Mesenchymal stem cell (in vitro differentiated cells and primary cell): ENCODE data around the gene LRRTM1.

Source experiments
- DNase-seq: peaks from one replicate; pipeline ENCODE4 v3.0.0-alpha.2; 2013
- H2AFZ ChIP-seq: one replicate; pipeline ENCODE4 v1.6.1; 2013; ENCODE audit warnings: low read depth, mild to moderate bottlenecking, control low read depth, inconsistent platforms, low read length, moderate library complexity
- H2AK5ac ChIP-seq: 2 replicates; pipeline ENCODE4 v1.6.1; 2013; ENCODE audit warnings: low read length, moderate library complexity, mild to moderate bottlenecking, inconsistent platforms; ENCODE audit not compliant: severe bottlenecking
- H2BK120ac ChIP-seq: one replicate; pipeline ENCODE4 v1.6.1; 2013; ENCODE audit warnings: low read depth, mild to moderate bottlenecking, inconsistent platforms, low read length, moderate library complexity
- H2BK12ac ChIP-seq, 2 experiments: one replicate each; pipeline ENCODE4 v1.6.1; 2013; ENCODE audit warnings: inconsistent platforms in 2 of 2, low read length in 2 of 2, mild to moderate bottlenecking in 2 of 2, moderate library complexity in 2 of 2, control low read depth in 1 of 2
- H2BK15ac ChIP-seq: one replicate; pipeline ENCODE4 v1.6.1; 2013; ENCODE audit warnings: mild to moderate bottlenecking, low read depth, inconsistent platforms; ENCODE audit not compliant: poor library complexity, severe bottlenecking
- H2BK5ac ChIP-seq: 2 replicates; pipeline ENCODE4 v1.6.1; 2013; ENCODE audit warnings: low read depth, mild to moderate bottlenecking, low read length, control low read depth, inconsistent platforms; ENCODE audit not compliant: poor library complexity, severe bottlenecking
- H3K14ac ChIP-seq, 2 experiments: one replicate each; pipeline ENCODE4 v1.6.1; 2013; ENCODE audit warnings: inconsistent platforms in 2 of 2, low read length in 2 of 2, control low read depth in 1 of 2, mild to moderate bottlenecking in 1 of 2, moderate library complexity in 1 of 2
- H3K18ac ChIP-seq, 2 experiments: one replicate each; pipeline ENCODE4 v1.6.1; 2013; ENCODE audit warnings: inconsistent platforms in 2 of 2, low read length in 2 of 2, control low read depth in 1 of 2, low read depth in 1 of 2, mild to moderate bottlenecking in 1 of 2
- H3K23ac ChIP-seq, 2 experiments: one replicate each; pipeline ENCODE4 v1.6.1; 2013; ENCODE audit warnings: inconsistent platforms in 2 of 2, low read length in 2 of 2, mild to moderate bottlenecking in 2 of 2, moderate library complexity in 2 of 2, control low read depth in 1 of 2
- H3K27ac ChIP-seq: 2 replicates; pipeline ENCODE4 v1.5.1; 2013; ENCODE audit warnings: mild to moderate bottlenecking, moderate library complexity, low read length, control low read depth, inconsistent platforms; ENCODE audit not compliant: poor library complexity, severe bottlenecking
- H3K27me3 ChIP-seq, 2 experiments: 2 replicates each; pipeline versions ENCODE4 v1.6.1 to v1.7.0; 2013; ENCODE audit warnings: low read length in 2 of 2, mild to moderate bottlenecking in 2 of 2, moderate library complexity in 2 of 2, control low read depth in 1 of 2, inconsistent platforms in 1 of 2; ENCODE audit not compliant: control insufficient read depth in 1 of 2, insufficient read depth in 1 of 2
- H3K36me3 ChIP-seq, 2 experiments: 2 replicates each; pipeline versions ENCODE4 v1.6.1 to v1.7.0; 2013; ENCODE audit warnings: low read length in 2 of 2, control low read depth in 1 of 2, inconsistent platforms in 1 of 2, low read depth in 1 of 2, mild to moderate bottlenecking in 1 of 2; ENCODE audit not compliant: insufficient read depth in 2 of 2, control insufficient read depth in 1 of 2
- H3K4ac ChIP-seq, 2 experiments: one replicate each; pipeline ENCODE4 v1.6.1; 2013; ENCODE audit warnings: inconsistent platforms in 2 of 2, low read length in 2 of 2, mild to moderate bottlenecking in 2 of 2, moderate library complexity in 2 of 2, control low read depth in 1 of 2, low read depth in 1 of 2
- H3K4me1 ChIP-seq: 2 replicates; pipeline ENCODE4 v1.6.1; 2013; ENCODE audit warnings: low read depth, low read length, control low read depth; ENCODE audit not compliant: control insufficient read depth, insufficient read depth
- H3K4me2 ChIP-seq: 2 replicates; pipeline ENCODE4 v1.6.1; 2013; ENCODE audit warnings: low read length, mild to moderate bottlenecking, inconsistent platforms; ENCODE audit not compliant: poor library complexity, severe bottlenecking
- H3K4me3 ChIP-seq, 2 experiments: 2 replicates each; pipeline versions ENCODE4 v1.5.1 to v1.7.0; 2013; ENCODE audit warnings: low read length in 2 of 2, mild to moderate bottlenecking in 2 of 2, control low read depth in 1 of 2, low read depth in 1 of 2; ENCODE audit not compliant: insufficient read depth in 1 of 2
- H3K79me1 ChIP-seq: replicated peaks from 2 replicates; pipeline ENCODE4 v1.6.1; 2013; ENCODE audit warnings: mild to moderate bottlenecking, control low read depth, low read length, inconsistent platforms; ENCODE audit not compliant: poor library complexity, severe bottlenecking
- H3K9ac ChIP-seq: 2 replicates; pipeline ENCODE4 v1.7.0; 2013; ENCODE audit warnings: mild to moderate bottlenecking, low read length, moderate library complexity
- H3K9me3 ChIP-seq: 2 replicates; pipeline ENCODE4 v1.7.0; 2013; ENCODE audit warnings: mild to moderate bottlenecking, low read length; ENCODE audit not compliant: control insufficient read depth
- H4K8ac ChIP-seq: one replicate; pipeline ENCODE4 v1.6.1; 2013; ENCODE audit warnings: inconsistent platforms, mild to moderate bottlenecking, low read length, moderate library complexity
- H4K91ac ChIP-seq: one replicate; pipeline ENCODE4 v1.6.1; 2013; ENCODE audit warnings: mild to moderate bottlenecking, low read length, inconsistent platforms
- WGBS: methylation state at CpG from one replicate; pipeline ENCODE4 v1.1.7; 2013; ENCODE audit warnings: mixed read lengths; 5-methylcytosine and 5-hydroxymethylcytosine counted together

The LRRTM1 gene

GRCh38 chr2:80322311-80322920, 17.9 kb upstream of the LRRTM1 start:
- Histone ChIP-seq H3K9ac (peak overlapping the region; percentile 33), H3K4me3 (peak overlapping the region in 1 of 2 experiments; percentile 45), H3K14ac (peak overlapping the region in 1 of 2 experiments; percentile 71), H3K23ac (no peak overlapping the region), H3K9me3 (no peaks in the 10 kb centered on the region), H3K79me1 (no peaks in the 10 kb centered on the region), H2BK5ac (no peak overlapping the region), H3K27ac (no peak overlapping the region), H3K4ac (no peak overlapping the region), H2AK5ac (no peak overlapping the region), H3K27me3 (peaks cover 0 to 37% of the 10 kb centered on the region in 2 experiments), H2BK12ac (no peak overlapping the region), H3K18ac (peak overlapping the region in 1 of 2 experiments; percentile 34), H4K8ac (no peak overlapping the region), H2AFZ (no peak overlapping the region), H4K91ac (no peak overlapping the region), H3K36me3 (no peaks in the 10 kb centered on the region), H3K4me1 (no peaks in the 10 kb centered on the region), H2BK15ac (no peak overlapping the region), H2BK120ac (no peak overlapping the region), H3K4me2 (no peak overlapping the region)
- no peak for DNase-seq
- 94% methylated on average over 39 of the region's 42 CpGs for WGBS

DNA sequence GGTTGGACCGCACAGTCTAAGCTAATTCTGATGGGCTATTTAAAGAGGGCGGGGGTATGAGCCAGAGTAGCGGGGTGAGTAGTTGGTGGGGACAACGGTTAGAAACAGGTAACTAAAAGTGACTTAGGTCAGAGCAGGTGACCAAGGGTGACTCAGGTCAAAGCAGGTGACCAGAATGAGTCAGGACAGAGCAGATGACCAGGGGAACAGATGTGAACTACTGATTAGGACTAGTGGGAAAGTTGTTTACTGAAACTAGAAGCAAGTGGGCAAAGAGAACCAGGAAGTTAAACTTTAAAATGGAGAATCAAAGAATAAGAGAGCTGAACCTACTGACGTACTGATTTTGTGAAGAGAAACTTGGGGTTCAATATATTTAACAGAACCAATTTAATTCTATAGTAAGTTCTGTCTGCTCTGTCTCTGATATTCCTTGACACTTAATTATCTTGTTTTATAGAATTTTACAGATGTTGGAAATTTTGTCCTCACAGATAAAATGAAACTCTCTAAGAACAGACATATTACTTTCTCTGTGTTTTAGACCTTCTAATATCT, 7.8 kb upstream of the LRRTM1 start:
- Histone ChIP-seq H3K36me3 (no peaks in the 10 kb centered on the region), H3K23ac (no peak overlapping the region), H3K4me2 (no peak overlapping the region), H3K79me1 (no peaks in the 10 kb centered on the region), H3K4ac (no peak overlapping the region), H3K27me3 (peaks cover 0 to 28% of the 10 kb centered on the region in 2 experiments), H2AFZ (no peak overlapping the region), H2AK5ac (no peak overlapping the region), H3K4me1 (no peaks in the 10 kb centered on the region), H3K9ac (no peak overlapping the region), H2BK12ac (peak overlapping the region in 1 of 2 experiments; percentile 18), H3K9me3 (no peaks in the 10 kb centered on the region), H3K14ac (no peak overlapping the region), H3K4me3 (no peak overlapping the region), H4K91ac (no peak overlapping the region), H2BK120ac (no peak overlapping the region), H3K18ac (no peak overlapping the region), H4K8ac (no peak overlapping the region), H3K27ac (no peak overlapping the region), H2BK5ac (no peak overlapping the region), H2BK15ac (no peak overlapping the region)
- 88% methylated on average over 4 of the region's 5 CpGs for WGBS
- DNase-seq: no peak

DNA sequence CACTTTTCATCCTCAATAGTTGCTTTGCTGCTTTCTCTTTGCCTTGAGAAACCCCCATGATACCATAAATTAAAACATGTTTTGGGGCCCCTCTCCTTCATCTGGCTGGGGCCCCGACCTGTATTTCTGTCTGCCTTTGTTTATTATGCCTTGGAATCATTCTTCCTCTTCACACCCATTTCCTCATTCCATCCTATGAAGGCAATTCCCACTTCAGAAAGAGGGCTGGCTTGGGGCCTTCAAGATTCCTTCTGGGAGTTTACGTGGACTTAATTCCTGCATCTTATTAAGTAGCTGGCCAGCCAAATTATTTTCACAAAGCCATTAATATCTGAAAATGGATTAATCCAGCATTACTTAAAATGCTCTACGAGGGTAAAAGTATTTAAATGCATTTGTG, 6.8 kb upstream of the LRRTM1 start:
- no peak overlapping the region for H2AFZ ChIP-seq
- peak; percentile 20 for DNase-seq
- no peak overlapping the region for H3K27ac ChIP-seq
- no peak overlapping the region for H2BK12ac ChIP-seq
- no peak overlapping the region for H3K9ac ChIP-seq
- H3K4me2 ChIP-seq: no peak overlapping the region
- H3K18ac ChIP-seq: no peak overlapping the region
- H3K4me1 ChIP-seq: no peaks in the 10 kb centered on the region
- H3K23ac ChIP-seq: no peak overlapping the region
- no peaks in the 10 kb centered on the region for H3K79me1 ChIP-seq
- peaks cover 0 to 22% of the 10 kb centered on the region in 2 experiments for H3K27me3 ChIP-seq
- no peak overlapping the region for H2AK5ac ChIP-seq
- H4K91ac ChIP-seq: no peak overlapping the region
- no peak overlapping the region for H2BK120ac ChIP-seq
- no peak overlapping the region for H3K4me3 ChIP-seq
- H2BK15ac ChIP-seq: no peak overlapping the region
- H3K14ac ChIP-seq: no peak overlapping the region
- no peaks in the 10 kb centered on the region for H3K9me3 ChIP-seq
- no peaks in the 10 kb centered on the region for H3K36me3 ChIP-seq
- no peak overlapping the region for H4K8ac ChIP-seq
- 30% methylated on average over 1 of the region's 3 CpGs for WGBS
- no peak overlapping the region for H3K4ac ChIP-seq
- H2BK5ac ChIP-seq: no peak overlapping the region

DNA sequence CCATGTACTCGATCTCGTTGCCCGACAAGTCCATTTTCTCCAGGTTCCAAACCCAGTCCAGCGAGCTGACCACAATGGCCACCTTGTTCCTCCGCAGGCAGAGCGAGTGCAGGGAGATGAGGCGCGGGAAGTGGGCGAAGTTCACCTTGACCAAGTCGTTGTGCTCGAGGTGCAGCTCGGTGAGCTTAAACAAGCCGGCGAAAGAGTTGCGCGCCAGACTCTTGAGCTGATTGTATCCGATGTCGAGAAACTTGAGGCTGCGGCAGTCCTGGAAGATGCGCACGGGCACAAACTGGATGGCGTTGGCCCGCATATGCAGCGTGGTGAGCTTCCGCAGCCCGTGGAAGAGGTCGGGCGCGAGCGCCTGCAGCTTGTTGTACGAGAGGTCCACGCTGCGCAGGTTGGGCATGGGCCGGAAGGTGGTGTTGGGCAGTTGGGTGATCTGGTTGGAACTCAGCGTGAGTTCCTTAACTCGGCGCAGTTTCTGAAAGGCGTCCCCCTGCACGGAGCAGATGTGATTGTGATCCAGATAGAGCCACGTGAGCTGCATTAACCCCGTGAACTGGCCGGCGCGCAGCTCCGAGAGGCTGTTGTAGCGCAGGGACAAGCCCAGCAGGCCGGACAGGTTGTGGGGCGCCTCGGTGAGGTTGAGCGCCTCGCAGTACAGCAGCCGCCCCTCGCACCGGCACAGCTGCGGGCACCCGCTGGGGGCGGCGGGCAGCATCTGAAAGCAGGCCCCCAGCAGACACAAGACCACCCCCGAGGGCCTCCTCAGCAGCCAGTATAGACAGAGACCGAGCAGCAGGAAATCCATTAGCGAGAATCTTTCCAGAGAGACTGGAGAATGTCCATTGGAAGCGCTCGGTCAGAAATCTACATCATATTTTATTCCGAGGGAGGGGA, 1.3 kb downstream of the LRRTM1 start:
- 6% methylated on average over 59 of the region's 64 CpGs for WGBS
- no peaks in the 10 kb centered on the region for H3K36me3 ChIP-seq
- H2BK12ac ChIP-seq: no peak overlapping the region
- H2AFZ ChIP-seq: peak overlapping the region; percentile 56
- H3K14ac ChIP-seq: peak overlapping the region in 1 of 2 experiments; percentile 48
- H3K4me1 ChIP-seq: peaks cover 5% of the 10 kb centered on the region
- peak overlapping the region; percentile 12 for H3K9ac ChIP-seq
- H3K18ac ChIP-seq: no peak overlapping the region
- no peaks in the 10 kb centered on the region for H3K9me3 ChIP-seq
- H3K27me3 ChIP-seq: peaks cover 39 to 66% of the 10 kb centered on the region in 2 experiments
- H4K91ac ChIP-seq: no peak overlapping the region
- no peak overlapping the region for H3K27ac ChIP-seq
- no peaks in the 10 kb centered on the region for H3K79me1 ChIP-seq
- no peak overlapping the region for H2BK15ac ChIP-seq
- no peak overlapping the region for H2BK5ac ChIP-seq
- peak overlapping the region in 1 of 2 experiments; percentile 82 for H3K4me3 ChIP-seq
- peak; percentile 22 for DNase-seq
- peak overlapping the region in 1 of 2 experiments; percentile 23 for H3K23ac ChIP-seq
- H3K4me2 ChIP-seq: no peak overlapping the region
- no peak overlapping the region for H2BK120ac ChIP-seq
- H4K8ac ChIP-seq: no peak overlapping the region
- no peak overlapping the region for H2AK5ac ChIP-seq
- H3K4ac ChIP-seq: no peak overlapping the region
